SU-DHL-6 (cell line): ENCODE results near the gene CD33.

Experiments
- H2AFZ ChIP-seq: fragments of 200-600 bp; sonication (generic); 2 replicates; pipeline ENCODE4 v1.6.1; 2014; ENCODE audit warnings: low read depth, mild to moderate bottlenecking, moderate library complexity, mixed read lengths, antibody characterized with exemption, low read length; ENCODE audit not compliant: severe bottlenecking
- H3F3A ChIP-seq: fragments of 200-600 bp; shearing (Covaris generic); 2 replicates; pipeline ENCODE4 v1.6.0; 2016; ENCODE audit warnings: antibody characterized with exemption, mild to moderate bottlenecking; ENCODE audit not compliant: insufficient read depth
- H3K27ac ChIP-seq: fragments of 200-600 bp; sonication (generic); 2 replicates; pipeline ENCODE4 v1.5.1; 2016; ENCODE audit warnings: low read depth, mild to moderate bottlenecking, low read length, moderate library complexity, mixed read lengths
- H3K27me3 ChIP-seq: fragments of 200-600 bp; sonication (generic), shearing (Covaris generic); 2 replicates; pipeline ENCODE4 v1.6.0; 2014; ENCODE audit warnings: mild to moderate bottlenecking, low read length
- H3K36me3 ChIP-seq: fragments of 200-600 bp; sonication (generic); 2 replicates; pipeline ENCODE4 v1.6.1; 2014; ENCODE audit warnings: mild to moderate bottlenecking, low read length, mixed read lengths
- H3K4me2 ChIP-seq: fragments of 300-600, 200-600 bp; shearing (Covaris generic), sonication (generic); 2 replicates; pipeline ENCODE4 v1.6.0; 2014; ENCODE audit warnings: low read length, low read depth, mild to moderate bottlenecking; ENCODE audit not compliant: poor library complexity, severe bottlenecking
- H3K4me3 ChIP-seq: fragments of 200-600 bp; sonication (generic); 2 replicates; pipeline ENCODE4 v1.5.1; 2014; ENCODE audit warnings: antibody characterized with exemption, low read length, mild to moderate bottlenecking, mixed read lengths; ENCODE audit not compliant: insufficient read depth, poor library complexity, severe bottlenecking
- H3K79me2 ChIP-seq: fragments of 200-600 bp; sonication (generic); 2 replicates; pipeline ENCODE4 v1.6.1; 2014; ENCODE audit warnings: mild to moderate bottlenecking, low read length, moderate library complexity; ENCODE audit not compliant: insufficient read depth
- H3K9ac ChIP-seq: fragments of 200-600 bp; sonication (generic); 2 replicates; pipeline ENCODE4 v1.7.0; 2014; ENCODE audit warnings: mild to moderate bottlenecking, low read length
- H3K9me2 ChIP-seq: fragments of 200-600 bp; sonication (generic); replicated peaks from 2 replicates; pipeline ENCODE4 v1.6.1; 2014; ENCODE audit warnings: low read length; ENCODE audit not compliant: insufficient read depth
- H3K9me3 ChIP-seq: fragments of 200-600 bp; sonication (generic); 2 replicates; pipeline ENCODE4 v1.6.1; 2014; ENCODE audit warnings: low read length, mixed read lengths; ENCODE audit not compliant: insufficient read depth
- H4K20me1 ChIP-seq: fragments of 200-600 bp; sonication (generic); 2 replicates; pipeline ENCODE4 v1.6.1; 2014; ENCODE audit warnings: low read depth, mild to moderate bottlenecking, antibody characterized with exemption, low read length, moderate library complexity, mixed read lengths
- CTCF ChIP-seq: fragments of 200-600 bp; sonication (generic); IDR thresholded peaks from one replicate; pipeline ENCODE4 v1.5.1; 2017; ENCODE audit warnings: antibody characterized with exemption, mild to moderate bottlenecking, low read length, moderate library complexity; ENCODE audit not compliant: insufficient read depth, poor library complexity, severe bottlenecking
- EZH2phosphoT487 ChIP-seq: fragments of 200-600 bp; sonication (generic), shearing (Covaris generic); conservative IDR thresholded peaks from 2 replicates; pipeline ENCODE4 v1.6.1; 2018; ENCODE audit warnings: mild to moderate bottlenecking, antibody characterized with exemption, low read length, moderate library complexity, mixed read lengths

CD33 gene

DNA sequence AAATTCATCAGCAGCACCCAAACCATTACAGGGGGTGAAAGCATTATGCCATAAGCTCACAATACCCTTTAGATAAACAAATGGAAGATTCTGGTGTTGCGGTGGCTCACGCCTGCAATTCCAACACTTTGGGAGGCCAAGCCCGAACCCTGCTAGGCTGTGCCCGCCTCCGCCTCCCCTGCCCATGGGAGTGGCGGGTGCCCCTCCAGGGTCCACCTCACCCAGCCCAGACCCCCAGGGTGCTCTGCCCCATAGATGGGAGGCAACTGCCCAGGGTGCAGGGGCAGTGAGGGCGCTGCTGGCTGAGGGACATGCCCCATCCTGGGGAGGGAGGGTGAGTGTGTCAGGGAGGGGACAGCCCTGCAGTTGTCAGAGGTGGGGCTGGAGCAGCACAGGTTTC, 16.0 kb downstream of the CD33 start:
- Histone ChIP-seq H3K79me2 (no peaks in the 10 kb centered on the region), H3K4me2 (no peak overlapping the region), H3K9me2 (no peaks in the 10 kb centered on the region), H3K27me3 (no peaks in the 10 kb centered on the region), H3K9me3 (no peaks in the 10 kb centered on the region), H3K9ac (no peak overlapping the region), H4K20me1 (no peaks in the 10 kb centered on the region), H2AFZ (no peak overlapping the region), H3F3A (no peaks in the 10 kb centered on the region), H3K27ac (no peak overlapping the region), H3K36me3 (no peaks in the 10 kb centered on the region), H3K4me3 (no peak overlapping the region)
- TF ChIP-seq EZH2phosphoT487 (no peak), CTCF (no peak)

GRCh38 chr19:51242881-51243630, 18.2 kb downstream of the CD33 start:
- no peaks in the 10 kb centered on the region for H3K9me3 ChIP-seq

GRCh38 chr19:51246164-51246552, 21.3 kb downstream of the CD33 start:
- Histone ChIP-seq H3K79me2 (no peaks in the 10 kb centered on the region), H3K4me2 (no peak overlapping the region), H3K4me3 (no peak overlapping the region), H3K9me3 (no peaks in the 10 kb centered on the region), H3K36me3 (no peaks in the 10 kb centered on the region), H2AFZ (no peak overlapping the region), H3K9me2 (no peaks in the 10 kb centered on the region), H3K27me3 (no peaks in the 10 kb centered on the region), H4K20me1 (no peaks in the 10 kb centered on the region), H3F3A (no peaks in the 10 kb centered on the region), H3K9ac (no peak overlapping the region), H3K27ac (no peak overlapping the region)
- TF ChIP-seq EZH2phosphoT487, result no peak
- TF ChIP-seq CTCF, result no peak

More at GRCh38 chr19:51242881-51243630, 18.2 kb downstream of the CD33 start:
- no peaks in the 10 kb centered on the region for H4K20me1 ChIP-seq
- H3K79me2 ChIP-seq, result no peaks in the 10 kb centered on the region
- no peak overlapping the region for H3K9ac ChIP-seq
- H3K4me3 ChIP-seq, result no peak overlapping the region
- no peaks in the 10 kb centered on the region for H3F3A ChIP-seq
- H2AFZ ChIP-seq, result no peak overlapping the region
- TF ChIP-seq CTCF (no peak), EZH2phosphoT487 (no peak)
- no peak overlapping the region for H3K27ac ChIP-seq
- no peaks in the 10 kb centered on the region for H3K36me3 ChIP-seq
- no peak overlapping the region for H3K4me2 ChIP-seq
- no peaks in the 10 kb centered on the region for H3K9me2 ChIP-seq
- no peaks in the 10 kb centered on the region for H3K27me3 ChIP-seq
